Esophagus squamous epithelium (tissue), 5 donors: ENCODE data around the gene GCK. TPM values are rescaled to one million over a fixed set of nuclear protein-coding genes. Genes with fewer than 3 reads are reported as not detected.

Source experiments
- DNase-seq: peaks from one replicate; lab custom pipeline; 2025; lab: John Stamatoyannopoulos, UW
- H3K27ac ChIP-seq, 4 donors: fragments of 200-600 bp; sonication (generic); one replicate each; pipeline ENCODE4 v1.5.1; 2016 to 2019; ENCODE audit warnings: mild to moderate bottlenecking in 1 of 4
- H3K27me3 ChIP-seq, 4 donors: fragments of 200-600 bp; sonication (generic); 1 replicate in 3 of 4; 2 replicates in 1 of 4; pipeline versions ENCODE4 v1.5.1 to v1.6.0; 2017 to 2021; ENCODE audit warnings: antibody characterized with exemption in 1 of 4
- H3K36me3 ChIP-seq, 3 donors: fragments of 200-600 bp; sonication (generic); one replicate each; pipeline ENCODE4 v1.5.1; 2016 to 2019
- H3K4me1 ChIP-seq, 3 donors: fragments of 200-600 bp; sonication (generic); one replicate each; pipeline ENCODE4 v1.5.1; 2017 to 2019
- H3K4me3 ChIP-seq, 4 donors: fragments of 200-600 bp; sonication (generic); 1 replicate in 3 of 4; 2 replicates in 1 of 4; pipeline ENCODE4 v1.5.1; 2016 to 2019; ENCODE audit warnings: mild to moderate bottlenecking in 2 of 4, moderate library complexity in 1 of 4
- H3K9me3 ChIP-seq, 3 donors: fragments of 200-600 bp; sonication (generic); one replicate each; pipeline ENCODE4 v1.5.1; 2016 to 2019
- CTCF ChIP-seq, 6 experiments: fragments of 450-650 bp in 4 of 6; fragments of 200-600 bp in 2 of 6; sonication (generic) in 2 of 6; IDR thresholded peaks; one replicate each; pipeline ENCODE4 v1.5.1; 2016 to 2019; ENCODE audit warnings: antibody characterized with exemption in 6 of 6, mild to moderate bottlenecking in 4 of 6, moderate library complexity in 4 of 6
- POLR2A ChIP-seq, 4 donors: fragments of 450-650 bp; IDR thresholded peaks; one replicate each; pipeline ENCODE4 v1.6.1; 2017; ENCODE audit warnings: antibody characterized with exemption in 4 of 4, mild to moderate bottlenecking in 4 of 4, moderate library complexity in 3 of 4
- WGBS, 2 donors: methylation state at CpG; one replicate each; pipeline ENCODE4 v1.1.5; 2018; 5-methylcytosine and 5-hydroxymethylcytosine counted together
- intact Hi-C: fragments of 100-400 bp; cut with DNase I; formaldehyde crosslinking; loops from one replicate; pipeline ENCODE4 v1.15.0; 2022
- total RNA-seq, 4 donors: library from RNA; depleted of rRNA; stranded (reverse); fragments of >200 nt; gene quantifications; one replicate each; pipeline ENCODE4 v1.1.0, GENCODE V29; 2016
- donor health status: DM: yes; HTN: yes; CAD: no.

GCK gene
- total RNA-seq, 4 donors from 2014 or later = 0.38 TPM; not detected in 3

GRCh38 chr7:44197474-44197873 lies 8.2 kb upstream of the GCK start:
- DNase-seq = no peak
- no peak for TF ChIP-seq POLR2A (IDR thresholded peaks at IDR 0.05)
- TF ChIP-seq CTCF (IDR thresholded peaks at IDR 0.05) = no peak
- Histone ChIP-seq H3K27me3 (peaks cover 0 to 24% (median 0%) of the 10 kb centered on the region in 4 donors), H3K4me3 (no peak overlapping the region), H3K9me3 (no peaks in the 10 kb centered on the region), H3K36me3 (no peaks in the 10 kb centered on the region), H3K4me1 (peaks cover 0 to 35% (median 10%) of the 10 kb centered on the region in 3 donors), H3K27ac (no peak overlapping the region)
- intact Hi-C loops = no loop called here
- 62 to 69% methylated on average over 5 to 7 of the region's 7 CpGs for WGBS, 2 donors

- TF ChIP-seq CTCF (IDR thresholded peaks at IDR 0.05) (peak; percentile 26 to 65 (median 46)), POLR2A (IDR thresholded peaks at IDR 0.05) (no peak)
- no peak for DNase-seq
- 50 to 60% methylated on average over 1 to 3 of the region's 3 CpGs for WGBS, 2 donors
- Histone ChIP-seq H3K9me3 (no peaks in the 10 kb centered on the region), H3K4me3 (no peak overlapping the region), H3K4me1 (peaks cover 0 to 25% (median 1%) of the 10 kb centered on the region in 3 donors), H3K27me3 (peaks cover 0 to 32% (median 0%) of the 10 kb centered on the region in 4 donors), H3K27ac (no peak overlapping the region), H3K36me3 (no peaks in the 10 kb centered on the region)
- intact Hi-C loops = no loop called here
Observed at GRCh38 chr7:44196450-44196872, 7.2 kb upstream of the GCK start.

DNA sequence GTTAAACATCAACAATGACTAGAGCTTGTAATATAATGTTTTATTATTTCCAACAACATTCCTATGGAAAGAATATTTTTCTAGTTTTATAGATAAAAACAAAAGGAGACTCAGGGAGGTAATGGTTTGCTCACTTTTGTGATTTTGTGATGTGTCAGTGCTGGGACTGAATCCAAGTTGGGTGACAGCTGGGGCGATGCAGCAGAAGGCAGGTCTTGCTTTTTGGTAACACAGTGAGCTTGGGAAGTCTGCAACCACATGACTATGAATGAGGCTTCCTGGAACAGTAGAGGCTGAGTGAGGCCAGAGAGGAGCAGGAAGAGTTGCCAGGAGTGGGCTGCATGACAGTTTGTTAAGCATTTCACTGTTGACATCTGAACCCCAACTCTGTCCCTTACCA lies 6.7 kb upstream of the GCK start:
- intact Hi-C loops = no loop called here
- no peak for DNase-seq

DNA sequence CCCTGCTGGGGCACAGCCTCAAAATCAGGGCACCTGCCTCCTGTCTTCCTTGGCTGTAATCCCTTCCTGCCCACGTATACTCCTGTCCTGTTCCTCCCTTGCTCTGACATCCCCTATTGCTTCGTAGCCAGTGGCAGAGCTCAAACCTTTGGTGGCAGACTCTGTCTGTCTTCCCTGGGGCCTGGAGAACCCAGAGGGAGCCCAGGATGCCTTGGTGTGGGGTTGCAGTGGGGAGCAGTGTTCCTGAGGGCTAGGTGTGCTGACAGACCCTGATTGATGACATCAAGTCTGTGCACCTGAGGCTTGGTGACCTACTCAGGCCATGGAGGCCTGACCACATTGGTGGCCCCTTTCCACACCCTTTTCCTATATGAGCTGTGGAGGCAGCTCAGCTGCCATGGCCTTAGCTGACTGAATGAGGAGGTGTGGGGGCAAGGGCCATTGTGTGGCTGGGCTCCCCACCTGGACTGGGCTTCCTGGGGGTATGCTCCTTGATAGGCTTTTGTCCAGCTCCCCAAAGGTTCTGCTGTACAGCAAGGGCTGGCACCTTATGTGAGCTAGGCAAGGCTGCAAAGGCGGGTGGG lies 5.4 kb upstream of the GCK start:
- intact Hi-C loops = no loop called here
- no peak for DNase-seq
- TF ChIP-seq CTCF (IDR thresholded peaks at IDR 0.05) = no peak
- TF ChIP-seq POLR2A (IDR thresholded peaks at IDR 0.05) = no peak

More for the DNA sequence above, 6.7 kb upstream of the GCK start:
- Histone ChIP-seq H3K27ac (no peak overlapping the region), H3K9me3 (no peaks in the 10 kb centered on the region), H3K4me3 (no peak overlapping the region), H3K36me3 (no peaks in the 10 kb centered on the region), H3K4me1 (peaks cover 0 to 22% (median 0%) of the 10 kb centered on the region in 3 donors), H3K27me3 (peaks cover 0 to 35% (median 0%) of the 10 kb centered on the region in 4 donors)
- WGBS, 2 donors = 0 to 36% methylated on average over 1 of the region's 1 CpG
- TF ChIP-seq CTCF (IDR thresholded peaks at IDR 0.05) (no peak), POLR2A (IDR thresholded peaks at IDR 0.05) (no peak)

GRCh38 chr7:44194069-44194468 lies 4.8 kb upstream of the GCK start:
- Histone ChIP-seq H3K9me3 (no peaks in the 10 kb centered on the region), H3K36me3 (no peaks in the 10 kb centered on the region), H3K27ac (no peak overlapping the region), H3K27me3 (peaks cover 0 to 39% (median 0%) of the 10 kb centered on the region in 4 donors), H3K4me3 (no peak overlapping the region), H3K4me1 (peaks cover 0 to 22% (median 0%) of the 10 kb centered on the region in 3 donors)
- intact Hi-C loops = no loop called here
- 45 to 50% methylated on average over 2 of the region's 2 CpGs for WGBS, 2 donors
- TF ChIP-seq POLR2A (IDR thresholded peaks at IDR 0.05) = no peak
- no peak for TF ChIP-seq CTCF (IDR thresholded peaks at IDR 0.05)
- no peak for DNase-seq

More for the DNA sequence above, 5.4 kb upstream of the GCK start:
- H3K27me3 ChIP-seq = peaks cover 0 to 39% (median 0%) of the 10 kb centered on the region in 4 donors
- H3K36me3 ChIP-seq = no peaks in the 10 kb centered on the region
- no peak overlapping the region for H3K27ac ChIP-seq
- H3K9me3 ChIP-seq = no peaks in the 10 kb centered on the region
- peaks cover 0 to 22% (median 0%) of the 10 kb centered on the region in 3 donors for H3K4me1 ChIP-seq
- H3K4me3 ChIP-seq = no peak overlapping the region
- 36 to 57% methylated on average over 2 to 3 of the region's 3 CpGs for WGBS, 2 donors
